Endodermal cell (in vitro differentiated cells): ENCODE data around the gene DBNL. TPM values are rescaled to one million over a fixed set of nuclear protein-coding genes. Genes with fewer than 3 reads are reported as not detected.

Experiments used
- DNase-seq: peaks from one replicate; pipeline ENCODE4 v3.0.0-alpha.2; 2017
- H3K27ac ChIP-seq: 2 replicates; pipeline ENCODE4 v1.5.1; 2013; ENCODE audit warnings: mild to moderate bottlenecking, low read depth, low read length, moderate library complexity
- H3K27me3 ChIP-seq: 2 replicates; pipeline ENCODE4 v1.6.1; 2013; ENCODE audit warnings: mild to moderate bottlenecking, low read length, moderate library complexity; ENCODE audit not compliant: insufficient read depth, control insufficient read depth, poor library complexity, severe bottlenecking
- H3K36me3 ChIP-seq: 2 replicates; pipeline ENCODE4 v1.7.0; 2013; ENCODE audit warnings: mild to moderate bottlenecking, low read length, moderate library complexity; ENCODE audit not compliant: control insufficient read depth, insufficient read depth
- H3K4me1 ChIP-seq: one replicate; pipeline ENCODE4 v1.7.0; 2013; ENCODE audit warnings: low read length; ENCODE audit not compliant: control insufficient read depth, insufficient read depth
- H3K4me3 ChIP-seq: 2 replicates; pipeline ENCODE4 v1.5.1; 2013; ENCODE audit warnings: mild to moderate bottlenecking, low read length, moderate library complexity
- H3K9ac ChIP-seq: 2 replicates; pipeline ENCODE4 v1.6.1; 2013; ENCODE audit warnings: mild to moderate bottlenecking, low read length, moderate library complexity; ENCODE audit not compliant: poor library complexity, severe bottlenecking; ENCODE audit errors: extremely low read depth
- H3K9me3 ChIP-seq: 2 replicates; pipeline ENCODE4 v1.6.1; 2013; ENCODE audit warnings: mild to moderate bottlenecking, low read length, moderate library complexity; ENCODE audit not compliant: control insufficient read depth
- H3K27ac Mint-ChIP-seq: 2 replicates; pipeline ENCODE4 v1.8.0; 2020; ENCODE audit warnings: mixed read lengths
- H3K27me3 Mint-ChIP-seq: 2 replicates; pipeline ENCODE4 v1.8.0; 2021; ENCODE audit warnings: mild to moderate bottlenecking, mixed read lengths; ENCODE audit not compliant: insufficient read depth
- H3K36me3 Mint-ChIP-seq: 2 replicates; pipeline ENCODE4 v1.8.0; 2020; ENCODE audit warnings: low read depth, mixed read lengths
- H3K4me1 Mint-ChIP-seq: 2 replicates; pipeline ENCODE4 v1.8.0; 2020; ENCODE audit warnings: mixed read lengths
- H3K4me3 Mint-ChIP-seq: 2 replicates; pipeline ENCODE4 v1.8.0; 2020; ENCODE audit warnings: mild to moderate bottlenecking, moderate library complexity, mixed read lengths
- H3K9me3 Mint-ChIP-seq: 2 replicates; pipeline ENCODE4 v1.8.0; 2020; ENCODE audit warnings: mild to moderate bottlenecking, mixed read lengths
- CTCF ChIP-seq: fragments of 200-600 bp; sonication (generic); conservative IDR thresholded peaks from 2 replicates; pipeline ENCODE4 v1.5.0; 2021; ENCODE audit warnings: antibody characterized with exemption, mild to moderate bottlenecking
- WGBS, 2 experiments: methylation state at CpG; one replicate each; pipeline versions ENCODE4 v1.1.5 to v1.1.7; 2013; ENCODE audit warnings: missing lambda C conversion rate in 2 of 2, mixed read lengths in 1 of 2; ENCODE audit not compliant: insufficient coverage in 1 of 2, insufficient read length in 1 of 2; 5-methylcytosine and 5-hydroxymethylcytosine counted together
- total RNA-seq, 2 donors: library from RNA; stranded (reverse); fragmentation: NEBNext Ultra II Directional in 1 of 2; extraction: Animal tissue kit (Norgen Biotek cat#: 25700) in 1 of 2; gene quantifications; 2 replicates in 1 of 2; 3 replicates in 1 of 2; pipeline ENCODE4 v1.2.1, GENCODE V29; 2021

Gene DBNL
- total RNA-seq, 2 donors from 2014 or later: 47.0 to 50.9 TPM

- H3K4me1 Mint-ChIP-seq: no peaks in the 10 kb centered on the region
- no peak overlapping the region for H3K27ac ChIP-seq
- H3K9me3 Mint-ChIP-seq: no peaks in the 10 kb centered on the region
- peaks cover 31% of the 10 kb centered on the region for H3K36me3 Mint-ChIP-seq
- H3K27ac Mint-ChIP-seq: peak overlapping the region; percentile 46
- H3K9ac ChIP-seq: no peak overlapping the region
- no peaks in the 10 kb centered on the region for H3K4me1 ChIP-seq
- no peaks in the 10 kb centered on the region for H3K9me3 ChIP-seq
- DNase-seq: peak; percentile 92
- H3K27me3 Mint-ChIP-seq: peaks cover 14% of the 10 kb centered on the region
- no peak overlapping the region for H3K4me3 ChIP-seq
- no peak overlapping the region for H3K4me3 Mint-ChIP-seq
- peaks cover 14% of the 10 kb centered on the region for H3K36me3 ChIP-seq
- TF ChIP-seq CTCF: peak; percentile 82
- WGBS, 2 experiments: 74 to 78% methylated on average over 10 to 12 of the region's 12 CpGs
- H3K27me3 ChIP-seq: peaks cover 10% of the 10 kb centered on the region
These were observed 28.1 kb downstream of the DBNL start for GRCh38 chr7:44072364-44073231.

GRCh38 chr7:44073664-44074348 is 29.3 kb downstream of the DBNL start:
- DNase-seq: peak; percentile 84
- Mint-ChIP-seq H3K9me3 (no peaks in the 10 kb centered on the region), H3K27ac (no peak overlapping the region), H3K36me3 (peaks cover 40% of the 10 kb centered on the region), H3K27me3 (peaks cover 4% of the 10 kb centered on the region), H3K4me3 (no peak overlapping the region), H3K4me1 (no peaks in the 10 kb centered on the region)
- H3K9me3 ChIP-seq: no peaks in the 10 kb centered on the region
- H3K36me3 ChIP-seq: peaks cover 25% of the 10 kb centered on the region
- peaks cover 4% of the 10 kb centered on the region for H3K27me3 ChIP-seq
- H3K27ac ChIP-seq: no peak overlapping the region
- no peak overlapping the region for H3K9ac ChIP-seq
- H3K4me1 ChIP-seq: no peaks in the 10 kb centered on the region
- WGBS, 2 experiments: 93% methylated on average over 15 to 25 of the region's 26 CpGs
- H3K4me3 ChIP-seq: no peak overlapping the region
- TF ChIP-seq CTCF: no peak

- no peaks in the 10 kb centered on the region for H3K4me1 ChIP-seq
These were observed 29.8 kb downstream of the DBNL start for GRCh38 chr7:44074349-44074695.

More at GRCh38 chr7:44074349-44074695, 29.8 kb downstream of the DBNL start:
- H3K36me3 Mint-ChIP-seq: peaks cover 40% of the 10 kb centered on the region
- Histone ChIP-seq H3K27me3 (no peaks in the 10 kb centered on the region), H3K9me3 (no peaks in the 10 kb centered on the region), H3K27ac (no peak overlapping the region), H3K4me3 (no peak overlapping the region), H3K9ac (no peak overlapping the region), H3K36me3 (peaks cover 25% of the 10 kb centered on the region)
- H3K27me3 Mint-ChIP-seq: peaks cover under 1% of the 10 kb centered on the region
- H3K27ac Mint-ChIP-seq: no peak overlapping the region
- 85 to 96% methylated on average over 6 to 13 of the region's 13 CpGs for WGBS, 2 experiments
- no peak for TF ChIP-seq CTCF
- H3K4me3 Mint-ChIP-seq: no peak overlapping the region
- no peaks in the 10 kb centered on the region for H3K9me3 Mint-ChIP-seq
- no peak for DNase-seq
- H3K4me1 Mint-ChIP-seq: no peaks in the 10 kb centered on the region
